ENCODE measurements around the gene KCNQ1. TPM values are rescaled to one million over a fixed set of nuclear protein-coding genes. Genes with fewer than 3 reads are reported as not detected.

KCNQ1 gene
- total RNA-seq, 1 donor from 2014 or later = 0.07 TPM

- no peak for DNase-seq (ENCODE audit: low read depth, low spot score)
These were observed 346.3 kb downstream of the KCNQ1 start for GRCh38 chr11:2791139-2791520.

DNA sequence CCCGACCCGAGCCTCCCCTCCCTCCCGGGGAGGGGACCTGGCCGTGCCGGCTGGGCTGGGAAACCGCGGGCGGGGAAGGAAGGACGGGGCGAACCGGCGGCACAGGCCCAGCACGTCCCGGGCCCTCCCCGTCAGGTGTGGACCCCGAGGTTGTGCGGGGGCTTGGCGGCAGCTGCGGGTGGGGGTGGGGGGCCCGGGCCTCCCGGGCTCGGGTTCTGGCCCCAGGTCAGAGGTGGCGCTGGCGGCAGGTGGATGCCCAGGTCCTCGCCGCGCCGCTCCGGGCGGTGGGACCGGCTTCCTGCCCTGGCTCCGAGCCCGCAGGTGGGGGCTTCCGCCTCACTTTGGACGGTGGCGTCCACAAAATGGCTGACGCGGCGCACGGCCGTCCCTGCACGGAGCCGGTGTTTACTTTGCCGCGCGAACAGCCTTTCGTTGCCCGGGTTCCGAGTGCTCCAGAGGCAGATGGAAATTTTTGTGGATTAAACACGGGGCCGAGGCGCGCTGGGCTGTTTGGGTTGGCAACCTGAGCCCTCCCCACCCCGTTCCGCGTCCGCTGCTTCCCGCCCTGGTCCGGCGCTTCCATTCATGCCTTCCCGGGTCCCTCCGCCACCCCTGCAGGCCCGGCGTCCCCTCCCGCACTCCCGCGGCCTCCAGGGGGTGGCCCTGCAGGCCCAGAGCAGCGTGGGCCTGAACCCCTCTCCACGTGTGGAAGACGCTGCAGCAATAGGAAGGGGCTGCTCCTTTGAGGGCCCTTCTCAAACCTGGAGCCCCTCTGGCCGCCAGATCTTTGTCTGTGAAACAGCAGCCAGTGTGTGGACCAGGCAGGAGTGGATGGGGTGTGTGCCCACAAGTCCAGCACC, 346.9 kb downstream of the KCNQ1 start:
- DNase-seq (ENCODE audit: low read depth, low spot score) = no peak

GRCh38 chr11:2792381-2793250, 347.8 kb downstream of the KCNQ1 start:
- DNase-seq (ENCODE audit: low read depth, low spot score) = no peak

DNA sequence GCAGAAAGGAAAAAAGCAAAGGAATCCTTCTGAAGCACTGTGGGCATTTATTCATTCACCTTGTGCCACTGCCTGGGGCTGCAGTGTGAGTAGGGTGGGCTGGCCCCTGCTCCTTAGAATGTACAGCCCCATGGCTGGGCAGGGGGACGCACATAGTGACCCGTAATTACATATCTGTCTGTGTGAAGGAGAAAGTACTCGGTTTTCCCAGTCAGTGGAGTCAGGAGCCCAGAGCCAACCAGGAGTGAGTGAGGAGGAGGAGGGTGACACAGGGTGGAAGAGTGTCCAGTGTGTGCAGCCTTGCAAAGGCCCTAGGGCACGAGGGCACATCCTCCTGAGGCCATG, 348.9 kb downstream of the KCNQ1 start:
- DNase-seq (ENCODE audit: low read depth, low spot score) = no peak

DNA sequence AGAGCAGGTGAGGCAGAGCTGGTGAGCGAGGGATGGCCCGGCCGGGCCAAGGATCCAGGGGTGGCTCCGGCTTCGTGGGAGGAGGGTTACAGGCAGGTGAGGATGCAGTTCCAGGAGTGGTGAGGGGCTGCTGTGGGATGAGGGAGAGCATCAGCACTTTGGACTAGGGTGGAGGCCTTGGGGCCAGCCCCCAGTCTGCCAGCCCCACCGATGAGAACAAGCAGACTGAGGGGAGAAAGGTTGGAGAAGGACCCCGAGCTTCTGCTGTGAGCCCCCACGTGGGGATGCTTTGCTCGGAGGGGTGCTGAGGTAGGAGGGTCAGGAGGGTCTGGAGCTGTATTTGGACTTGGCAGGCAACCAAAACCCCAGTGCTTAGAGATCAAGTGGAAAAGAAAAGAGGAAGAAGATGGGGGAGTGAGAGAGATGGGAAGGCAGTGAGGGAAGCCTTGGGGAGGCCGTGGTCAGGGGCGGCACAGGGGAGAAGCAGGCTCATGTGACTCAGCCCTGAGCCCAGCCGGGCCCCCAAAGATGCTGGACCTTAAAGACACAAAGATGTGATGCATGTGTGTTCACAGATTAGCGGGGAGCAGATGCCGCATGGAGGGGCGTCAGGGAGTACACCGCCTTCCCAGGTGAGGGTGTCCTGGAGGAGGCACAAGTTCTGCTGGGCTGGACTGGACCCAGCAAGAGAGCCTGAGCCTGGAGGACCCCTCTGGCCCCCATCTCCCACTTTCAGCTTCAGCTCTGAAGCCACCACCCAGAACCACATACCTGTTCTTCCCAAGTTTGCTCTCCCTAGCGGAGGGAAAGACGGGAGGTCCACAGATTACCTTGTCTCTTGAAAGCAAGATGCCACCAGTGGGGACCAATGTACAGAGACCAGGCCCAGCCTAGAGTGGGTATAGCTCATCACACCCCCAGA, 349.5 kb downstream of the KCNQ1 start:
- no peak for DNase-seq (ENCODE audit: low read depth, low spot score)

DNA sequence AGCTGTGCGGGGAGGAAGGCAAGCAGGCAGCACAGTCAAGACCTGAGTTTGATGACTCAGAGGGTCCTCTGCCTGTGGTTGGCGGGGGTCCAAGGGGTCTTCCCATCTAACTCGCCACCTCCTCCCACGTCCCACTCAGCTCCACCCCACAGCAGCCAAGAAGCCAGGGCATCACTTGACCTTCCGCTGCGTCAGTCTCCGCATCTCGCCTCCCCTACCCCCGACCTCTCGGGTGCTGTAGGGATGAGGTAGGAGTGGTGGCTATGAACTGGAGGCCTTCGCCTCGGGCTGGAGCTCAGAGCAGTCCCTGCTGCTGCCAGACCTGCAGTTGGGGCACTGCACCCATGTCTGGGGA, 350.1 kb downstream of the KCNQ1 start:
- DNase-seq (ENCODE audit: low read depth, low spot score) = no peak

GRCh38 chr11:2795491-2795991, 350.7 kb downstream of the KCNQ1 start:
- DNase-seq (ENCODE audit: low read depth, low spot score) = no peak

- DNase-seq (ENCODE audit: low read depth, low spot score) = no peak
These were observed 351.3 kb downstream of the KCNQ1 start for GRCh38 chr11:2796091-2796490.

DNA sequence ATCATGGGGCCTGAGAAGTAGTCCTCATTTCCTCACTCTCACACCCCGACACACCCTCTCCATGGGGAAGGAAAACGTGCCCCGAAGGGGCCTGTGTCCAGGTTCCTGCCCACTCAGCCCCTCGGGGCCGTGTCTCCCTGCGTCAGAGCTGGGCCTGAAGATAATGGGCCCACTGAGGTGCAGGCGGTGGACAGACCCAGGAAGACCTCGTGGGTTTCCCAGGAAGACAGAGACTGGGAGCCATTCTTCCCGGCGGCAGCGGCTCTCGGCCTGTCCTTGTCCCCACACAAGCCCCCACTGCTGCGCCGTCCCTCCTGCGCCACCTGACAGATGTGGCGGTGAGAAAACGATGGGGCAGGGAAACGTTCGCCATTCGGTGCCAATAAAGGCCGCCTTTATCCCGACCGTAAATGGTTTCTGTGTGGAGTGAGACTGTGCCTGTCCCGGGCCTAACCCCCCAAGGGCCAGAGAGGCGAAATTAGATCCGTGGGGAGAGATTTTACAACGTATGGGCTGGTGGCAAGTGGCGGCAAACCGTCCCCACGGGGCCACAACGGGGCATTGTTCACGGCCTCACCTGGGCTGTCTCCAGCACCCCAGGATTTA, 351.8 kb downstream of the KCNQ1 start:
- no peak for DNase-seq (ENCODE audit: low read depth, low spot score)

DNA sequence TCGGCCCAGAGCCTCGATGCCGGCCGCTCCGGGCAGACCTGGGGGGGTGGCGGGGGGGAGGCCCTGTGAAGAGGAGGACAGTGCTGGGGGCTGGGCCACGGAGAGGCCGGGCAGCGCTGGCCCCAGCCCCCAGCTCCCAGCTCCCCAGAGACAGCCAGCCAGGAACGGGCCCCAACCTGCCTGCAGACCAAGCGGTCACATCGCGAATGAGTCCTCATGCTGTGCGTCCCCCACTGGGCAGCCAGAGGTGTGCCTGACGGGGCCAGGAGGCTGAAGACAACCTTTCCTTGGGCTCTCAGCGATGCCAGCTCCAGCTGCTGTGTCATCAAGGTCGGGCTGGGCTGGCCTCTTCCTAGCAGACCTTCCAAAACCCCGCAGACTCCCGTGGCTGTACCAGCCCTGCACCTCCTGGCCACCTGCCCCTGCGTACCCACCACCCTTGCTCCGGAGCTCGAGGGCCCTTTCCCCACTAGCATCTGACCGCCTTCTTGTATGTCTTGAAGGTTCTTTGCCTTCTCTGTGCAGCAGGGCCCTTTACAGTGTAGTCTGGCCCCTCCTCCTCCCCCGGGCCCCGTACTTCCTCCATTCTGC, 352.4 kb downstream of the KCNQ1 start:
- DNase-seq (ENCODE audit: low read depth, low spot score) = no peak

DNA sequence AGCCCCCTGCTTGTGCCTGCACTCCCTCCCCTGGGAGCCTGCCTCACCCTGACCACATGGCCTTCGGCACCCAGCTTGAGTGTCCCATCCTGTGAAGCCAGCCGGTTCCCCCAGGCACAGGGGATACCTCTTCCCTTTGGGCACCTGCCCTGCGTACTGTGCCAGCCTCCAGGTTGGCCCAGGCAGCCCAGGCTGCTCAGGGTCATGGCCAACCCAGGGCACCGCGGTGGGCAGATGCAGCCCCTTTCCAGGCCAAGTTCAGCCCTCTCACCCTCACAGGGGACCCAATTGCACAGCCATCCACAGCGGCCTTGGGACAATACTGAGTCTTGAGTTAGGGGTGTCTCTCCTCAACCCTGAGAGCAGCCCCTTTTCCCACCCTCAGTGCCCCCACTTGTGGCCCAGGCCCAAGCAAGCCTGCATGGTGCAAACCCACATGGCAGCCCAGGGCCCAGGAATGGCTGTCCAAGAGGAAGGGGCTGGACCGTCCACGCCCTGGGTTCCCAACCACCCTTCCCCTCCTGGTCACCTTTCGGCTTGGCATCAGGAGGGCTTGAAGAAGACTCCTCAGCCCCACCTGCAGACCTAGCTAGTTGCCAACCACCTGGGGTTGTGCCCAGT, 353.0 kb downstream of the KCNQ1 start:
- no peak for DNase-seq (ENCODE audit: low read depth, low spot score)

- DNase-seq (ENCODE audit: low read depth, low spot score) = no peak
These were observed 354.3 kb downstream of the KCNQ1 start for GRCh38 chr11:2798951-2799761.

DNA sequence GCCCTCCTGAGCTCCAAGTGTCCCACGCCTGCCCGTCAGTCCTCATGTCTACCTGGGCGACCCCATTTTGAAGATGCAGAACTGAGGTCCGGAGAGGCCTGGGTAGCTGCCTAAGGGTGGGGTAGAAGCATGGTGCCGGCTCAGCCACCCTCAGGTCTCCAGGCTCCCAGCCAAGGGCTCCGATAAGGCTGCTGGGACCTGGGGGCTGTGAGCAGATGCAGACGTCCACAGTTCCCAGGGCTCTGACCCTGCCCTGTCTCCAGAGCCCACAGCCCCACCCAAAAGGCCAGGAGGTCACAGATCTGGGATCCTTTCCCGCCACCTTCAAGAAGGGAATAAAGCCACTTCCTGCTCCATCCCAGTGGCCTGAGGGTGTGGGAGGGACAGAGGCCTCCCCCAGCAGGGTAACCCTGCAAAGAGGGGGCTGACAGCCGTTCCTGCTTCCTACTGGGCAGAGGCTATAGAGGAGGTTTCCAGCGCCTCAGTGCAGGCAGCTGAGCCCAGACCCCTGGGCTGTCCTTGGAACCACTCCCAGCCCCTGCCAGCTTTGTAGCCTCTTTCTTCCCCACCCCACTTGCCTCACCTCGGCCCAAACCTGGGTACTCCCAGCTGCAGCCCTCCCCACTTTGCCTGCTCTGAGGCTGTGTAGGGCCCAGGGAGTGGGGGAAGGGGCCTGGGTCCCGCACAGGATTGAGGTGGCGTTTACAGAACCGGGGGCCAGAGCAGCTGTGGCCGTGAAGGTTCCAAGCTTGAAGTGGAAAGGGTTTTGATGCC, 355.3 kb downstream of the KCNQ1 start:
- DNase-seq (ENCODE audit: low read depth, low spot score) = no peak

DNA sequence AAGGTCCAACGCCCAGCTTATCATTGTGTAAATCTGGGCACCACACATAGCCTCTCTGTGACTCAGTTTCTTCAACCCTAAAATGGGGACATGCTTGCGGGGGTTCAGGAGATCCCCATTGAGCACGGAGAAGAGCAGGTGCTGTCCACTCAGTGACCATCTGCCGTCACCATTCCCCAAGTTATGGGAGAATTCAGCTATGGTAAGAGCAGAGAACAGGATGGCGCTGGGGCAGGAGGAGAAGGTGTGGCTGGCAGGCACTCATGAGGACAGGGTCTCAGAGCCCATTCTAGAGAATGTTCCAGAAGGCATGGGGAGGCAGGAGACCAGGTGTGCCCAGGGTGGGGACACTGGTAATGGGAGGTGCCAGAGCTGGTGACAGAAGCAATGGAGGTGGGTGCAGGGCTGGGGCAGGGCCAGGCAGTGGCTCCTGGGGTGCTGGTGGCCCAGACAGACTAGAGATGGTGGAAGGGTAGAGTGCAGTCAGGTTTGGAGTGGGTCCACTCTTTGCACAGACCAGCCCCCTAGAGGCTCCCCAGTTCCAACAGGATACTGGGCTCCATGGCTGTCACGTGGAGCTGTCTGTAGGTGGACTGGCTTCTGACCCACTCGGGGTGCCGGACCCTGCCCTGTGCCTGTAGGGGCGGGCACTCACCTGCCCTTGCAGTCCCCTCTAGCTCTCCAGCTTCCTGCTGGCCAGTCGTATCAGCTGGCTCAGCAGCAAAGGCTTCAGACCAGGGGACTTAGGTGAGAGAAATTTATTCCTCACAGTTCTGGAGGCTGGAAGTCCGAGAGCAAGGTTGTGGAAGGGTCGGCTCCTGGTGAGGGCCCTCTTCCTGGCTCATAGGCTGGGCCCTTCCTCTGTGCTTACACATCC, 356.1 kb downstream of the KCNQ1 start:
- DNase-seq (ENCODE audit: low read depth, low spot score) = no peak

GRCh38 chr11:2801711-2802388, 357.0 kb downstream of the KCNQ1 start:
- no peak for DNase-seq (ENCODE audit: low read depth, low spot score)

DNA sequence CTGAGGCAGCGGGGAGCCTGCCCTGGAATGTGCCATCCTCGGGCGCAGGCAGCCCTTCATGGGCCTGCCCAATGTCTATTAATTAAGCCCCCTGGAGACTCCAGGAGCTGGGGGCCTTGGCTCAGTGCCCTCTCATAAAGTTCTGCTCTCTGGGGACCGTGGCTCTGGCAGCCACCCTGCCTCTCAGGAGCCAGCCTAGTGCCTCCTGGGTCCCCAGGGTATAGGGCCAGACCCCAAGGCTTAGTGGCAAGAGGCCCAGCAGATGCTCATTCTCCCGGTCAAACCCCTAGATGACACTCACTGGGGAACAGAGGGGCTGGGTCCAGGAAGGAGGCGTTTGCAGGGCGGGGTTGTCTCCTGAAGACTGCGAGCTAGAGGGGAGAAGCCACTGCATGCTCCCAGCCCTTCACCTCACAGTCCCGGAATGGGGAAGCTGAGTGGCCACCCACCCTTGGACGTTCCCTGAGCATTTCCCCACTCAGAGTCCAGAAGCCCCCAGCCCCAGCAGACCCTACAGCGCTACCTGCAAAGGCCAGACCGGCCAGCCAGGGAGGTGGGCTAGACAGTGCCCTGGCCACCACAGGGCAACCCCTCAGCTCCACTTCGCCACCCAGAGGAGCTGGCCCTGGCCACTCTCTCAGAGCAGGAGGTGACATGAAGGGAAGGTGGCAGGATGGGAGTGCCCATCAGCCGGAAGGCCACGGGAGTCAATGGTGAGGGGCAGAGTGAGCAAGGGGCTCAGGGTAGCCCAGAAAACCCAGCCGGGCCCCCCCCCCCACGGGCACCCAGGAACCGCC, 357.8 kb downstream of the KCNQ1 start:
- no peak for DNase-seq (ENCODE audit: low read depth, low spot score)

Measured in pulmonary artery endothelial cell (primary cell).